K562 (cell line): ENCODE data around the gene PLCD4. TPM values are rescaled to one million over a fixed set of nuclear protein-coding genes. Genes with fewer than 3 reads are reported as not detected.

Experiments used
- ATAC-seq: fragments of 200-7000 bp; cut with Tn5 transposase; 3 replicates; pipeline ENCODE4 v1.9.1; 2020; ENCODE audit warnings: moderate library complexity
- BruUV-seq: library from RNA; stranded (reverse); fragments of 400-500 nt; replicated peaks from 2 replicates; lab custom pipeline; 2021; lab: Mats Ljungman, UMichigan
- CTCF ChIA-PET: fragments of 300-600 bp; formaldehyde crosslinking; extraction: SDS; loops from one replicate; lab custom pipeline; 2021; ENCODE audit warnings: low intra/inter-chr PET ratio; lab: Yijun Ruan, JAX
- POLR2A ChIA-PET: fragments of 300-600, 350-650 bp; sonication (Branson Sonifier 250); formaldehyde crosslinking; extraction: SDS; loops from one replicate; lab custom pipeline; 2021; ENCODE audit warnings: antibody characterized with exemption, inconsistent platforms; lab: Yijun Ruan, JAX
- DNase-seq, 4 experiments: peaks; one replicate each; pipeline versions ENCODE4 v3.0.0 to v3.0.0-alpha.2; 2011 to 2018; ENCODE audit warnings: low spot score in 3 of 4, mixed read lengths in 3 of 4; ENCODE audit errors: extremely low read depth in 1 of 4
- FAIRE-seq: peaks from 2 replicates; lab custom pipeline; 2011; peaks lifted over from hg19 to GRCh38; lab: Jason Lieb, UNC
- H2AFZ ChIP-seq: 2 replicates; pipeline ENCODE4 v1.6.0; 2011; ENCODE audit warnings: low read depth, low read length, control low read depth, inconsistent platforms
- H3K27ac ChIP-seq: fragments of 200-600 bp; 3 replicates; pipeline ENCODE4 v1.8.0; 2011; ENCODE audit warnings: low read depth, mild to moderate bottlenecking, control low read depth, inconsistent platforms, low read length, moderate library complexity, mixed read lengths; ENCODE audit errors: extremely low read depth
- H3K27me3 ChIP-seq, 2 experiments: fragments of 300-600 bp in 1 of 2; 2 replicates in 1 of 2; 3 replicates in 1 of 2; pipeline versions ENCODE4 v1.6.0 to v1.8.0; 2011; ENCODE audit warnings: inconsistent platforms in 2 of 2, low read length in 2 of 2, mild to moderate bottlenecking in 1 of 2, mixed read lengths in 1 of 2, moderate library complexity in 1 of 2; ENCODE audit not compliant: control insufficient read depth in 2 of 2, insufficient read depth in 2 of 2
- H3K36me3 ChIP-seq: fragments of 300-600 bp; 3 replicates; pipeline ENCODE4 v1.8.0; 2011; ENCODE audit warnings: mild to moderate bottlenecking, low read length, inconsistent platforms; ENCODE audit not compliant: control insufficient read depth, insufficient read depth
- H3K4me1 ChIP-seq, 2 experiments: fragments of 200-600 bp in 1 of 2; replicated peaks in 1 of 2; 2 replicates in 1 of 2; 3 replicates in 1 of 2; pipeline versions ENCODE4 v1.5.1 to v1.8.0; 2011; ENCODE audit warnings: inconsistent platforms in 2 of 2, low read length in 2 of 2, mild to moderate bottlenecking in 1 of 2, mixed read lengths in 1 of 2, moderate library complexity in 1 of 2; ENCODE audit not compliant: control insufficient read depth in 2 of 2, insufficient read depth in 2 of 2
- H3K4me2 ChIP-seq: 2 replicates; pipeline ENCODE4 v1.6.1; 2011; ENCODE audit warnings: low read length, control low read depth, inconsistent platforms, mixed read lengths; ENCODE audit not compliant: insufficient read depth
- H3K4me3 ChIP-seq: fragments of 200-600 bp; sonication (generic), shearing (Covaris generic); 2 replicates; pipeline ENCODE4 v1.5.1; 2016; ENCODE audit warnings: control low read depth, inconsistent platforms
- H3K79me2 ChIP-seq: fragments of 200-600 bp; 3 replicates; pipeline ENCODE4 v1.8.0; 2011; ENCODE audit warnings: low read length, inconsistent platforms; ENCODE audit not compliant: control insufficient read depth, insufficient read depth
- H3K9ac ChIP-seq, 2 experiments: 2 replicates each; pipeline versions ENCODE4 v1.6.0 to v1.6.1; 2011; ENCODE audit warnings: low read depth in 2 of 2, low read length in 2 of 2, control low read depth in 1 of 2, inconsistent platforms in 1 of 2, mild to moderate bottlenecking in 1 of 2, mixed read lengths in 1 of 2; ENCODE audit not compliant: insufficient read depth in 1 of 2
- H3K9me1 ChIP-seq: one replicate; pipeline ENCODE4 v1.6.0; 2011; ENCODE audit warnings: inconsistent platforms, mild to moderate bottlenecking, low read length, moderate library complexity; ENCODE audit not compliant: control insufficient read depth, insufficient read depth
- H3K9me3 ChIP-seq: replicated peaks from 2 replicates; pipeline ENCODE4 v1.5.1; 2011; ENCODE audit warnings: low read depth, low read length, inconsistent platforms; ENCODE audit not compliant: control insufficient read depth, insufficient read depth
- H4K20me1 ChIP-seq: replicated peaks from 2 replicates; pipeline ENCODE4 v1.6.1; 2011; ENCODE audit warnings: low read length, inconsistent platforms, mixed read lengths; ENCODE audit not compliant: control insufficient read depth, insufficient read depth
- GATAD2B ChIP-seq: fragments of 450-650 bp; IDR thresholded peaks from 2 replicates; pipeline ENCODE4 v1.6.1; 2017; ENCODE audit warnings: mild to moderate bottlenecking, borderline replicate concordance
- POLR2G ChIP-seq: fragments of 200-400 bp; formaldehyde crosslinking; IDR thresholded peaks from 2 replicates; pipeline ENCODE4 v1.6.1; 2017; ENCODE audit warnings: low read depth, mild to moderate bottlenecking, antibody characterized with exemption, low read length, moderate library complexity
- TAF15 ChIP-seq: fragments of 200-400 bp; formaldehyde crosslinking; IDR thresholded peaks from 2 replicates; pipeline ENCODE4 v1.6.1; 2017; ENCODE audit warnings: mild to moderate bottlenecking, low read depth, low read length, moderate library complexity
- ZNF140 ChIP-seq: fragments of 250-450 bp; sonication (Bioruptor Pico); IDR thresholded peaks from 2 replicates; pipeline ENCODE4 v1.8.0; 2021; ENCODE audit warnings: moderate library complexity, mild to moderate bottlenecking, inconsistent platforms
- WGBS: fragments of 100-300 bp; shearing (Covaris generic); methylation state at CpG from one replicate; pipeline ENCODE4 v1.1.6; 2016; ENCODE audit warnings: low coverage, mixed read lengths; ENCODE audit not compliant: insufficient coverage; ENCODE audit errors: missing lambda C conversion rate; 5-methylcytosine and 5-hydroxymethylcytosine counted together
- in situ Hi-C: fragments of 300-500 bp; cut with MboI; formaldehyde crosslinking; loops from 4 replicates; pipeline ENCODE4 v1.15.0; 2018; ENCODE audit warnings: inconsistent platforms, mixed read lengths
- intact Hi-C: fragments of 100-400 bp; cut with micrococcal nuclease; formaldehyde crosslinking; loops from 2 replicates; pipeline ENCODE4 v1.14.2; 2022
- polyA plus RNA-seq, 8 experiments: library from polyadenylated mRNA; depleted of rRNA in 4 of 8; stranded (reverse) in 5 of 8; unstranded in 3 of 8; fragments of >200 nt; fragmentation: Nextera tagmentation in 2 of 8; fragmentation: Illumina TruSeq in 1 of 8; extraction: Ambion mirVana in 2 of 8; extraction: Trizol in 1 of 8; gene quantifications; 2 replicates each; pipeline versions ENCODE4 v1.2.1 to v1.2.3, GENCODE V29; 2011 to 2014; ENCODE audit warnings: inconsistent platforms in 1 of 8, missing spikeins in 1 of 8
- total RNA-seq, 7 experiments: library from RNA; depleted of rRNA in 6 of 7; stranded (reverse); fragments of >200 nt in 6 of 7; fragmentation: Illumina TruSeq in 2 of 7; extraction: Trizol in 2 of 7; gene quantifications; 2 replicates each; pipeline versions ENCODE4 v1.2.1 to v1.2.3, GENCODE V29; 2011 to 2021; ENCODE audit warnings: low replicate concordance in 1 of 7
- TF ChIP-seq, protein P1 (sequence below): fragments of 250-450 bp; sonication (Bioruptor Pico); IDR thresholded peaks from 2 replicates; pipeline ENCODE4 v1.5.0; 2021

The PLCD4 gene
- total and polyA plus RNA-seq, 9 of the 15 experiments (the other 6 are each of a cell fraction or from before 2014, with no cell fraction given), result 0.13 to 0.38 TPM; not detected in 7

- H3K4me1 ChIP-seq, result no peaks in the 10 kb centered on the region
- no peak overlapping the region for H3K4me3 ChIP-seq
- no peak overlapping the region for H3K27ac ChIP-seq
- ATAC-seq (no peak), FAIRE-seq (no peak), DNase-seq (no peak)
- intact Hi-C loops (no loop called here), in situ Hi-C loops (no loop called here)
- no peak overlapping the region for H3K4me2 ChIP-seq
- H3K79me2 ChIP-seq, result no peaks in the 10 kb centered on the region
- BruUV-seq, result no TSS peak
- WGBS, result 98% methylated on average over 10 of the region's 18 CpGs
- H3K9me1 ChIP-seq, result no peaks in the 10 kb centered on the region
- no peaks in the 10 kb centered on the region for H3K9me3 ChIP-seq
- peaks cover 79% of the 10 kb centered on the region; the same call in 2 of the 3 replicates for H3K36me3 ChIP-seq
- no peaks in the 10 kb centered on the region for H4K20me1 ChIP-seq
- CTCF ChIA-PET, result no interaction called here
- no peak overlapping the region; a peak in 1 of 4 replicates for H3K9ac ChIP-seq
- POLR2A ChIA-PET, result no interaction called here
- H2AFZ ChIP-seq, result no peak overlapping the region
- H3K27me3 ChIP-seq, result no peaks in the 10 kb centered on the region
- TF ChIP-seq TAF15 (no peak), GATAD2B (no peak), POLR2G (0 out of 2 replicates have a peak, but pooled peaks have one; percentile 23)
- TF ChIP-seq, protein P1, sequence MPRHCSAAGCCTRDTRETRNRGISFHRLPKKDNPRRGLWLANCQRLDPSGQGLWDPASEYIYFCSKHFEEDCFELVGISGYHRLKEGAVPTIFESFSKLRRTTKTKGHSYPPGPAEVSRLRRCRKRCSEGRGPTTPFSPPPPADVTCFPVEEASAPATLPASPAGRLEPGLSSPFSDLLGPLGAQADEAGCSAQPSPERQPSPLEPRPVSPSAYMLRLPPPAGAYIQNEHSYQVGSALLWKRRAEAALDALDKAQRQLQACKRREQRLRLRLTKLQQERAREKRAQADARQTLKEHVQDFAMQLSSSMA, result no peak
Observed at GRCh38 chr2:218638372-218638771, 30.7 kb downstream of the PLCD4 start.

DNA sequence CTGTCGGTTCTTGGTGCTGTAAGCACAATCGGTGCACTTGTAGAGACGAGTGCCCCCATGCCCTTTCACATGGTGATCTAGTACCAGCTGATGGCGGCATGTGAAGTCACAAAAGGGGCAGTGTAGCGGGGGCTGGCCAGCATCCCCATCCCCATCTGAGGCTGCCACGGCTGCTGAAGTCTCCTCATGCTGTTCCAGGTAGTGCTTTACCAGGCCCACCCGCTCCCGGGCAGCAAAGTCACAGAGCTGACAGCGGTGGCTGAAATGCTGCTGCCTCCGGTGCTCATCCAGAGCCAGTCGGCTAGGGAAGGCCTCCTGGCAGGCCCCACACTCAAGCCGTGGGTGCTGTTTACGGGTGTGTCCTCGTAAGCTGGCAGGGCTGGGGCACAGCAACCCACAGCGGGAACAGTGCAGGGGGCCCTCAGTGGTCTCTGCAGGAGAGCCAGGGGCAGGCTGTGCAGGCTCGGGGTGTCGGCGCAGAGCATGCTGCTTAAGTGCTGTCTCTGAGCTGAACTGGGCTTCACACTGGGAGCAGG, 34.5 kb downstream of the PLCD4 start:
- CTCF ChIA-PET, result no interaction called here
- H3K4me2 ChIP-seq, result no peak overlapping the region
- H2AFZ ChIP-seq, result no peak overlapping the region
- no peaks in the 10 kb centered on the region for H3K79me2 ChIP-seq
- POLR2A ChIA-PET, result interaction anchor here (0.5 kb wide), 1 partner anchor 110 kb away, joined by 4 read pairs; no protein-coding TSS in a partner anchor
- no peaks in the 10 kb centered on the region for H4K20me1 ChIP-seq
- no peak for ATAC-seq
- H3K4me3 ChIP-seq, result no peak overlapping the region
- H3K9ac ChIP-seq, result peak overlapping the region in 1 of 2 experiments; percentile 35; a peak in 1 of 4 replicates
- DNase-seq, result no peak
- H3K36me3 ChIP-seq, result peaks cover 82% of the 10 kb centered on the region; the same call in 2 of the 3 replicates
- H3K27me3 ChIP-seq, result no peaks in the 10 kb centered on the region
- H3K4me1 ChIP-seq, result no peaks in the 10 kb centered on the region
- in situ Hi-C loops, result no loop called here
- no peaks in the 10 kb centered on the region for H3K9me1 ChIP-seq
- 97% methylated on average over 15 of the region's 18 CpGs for WGBS
- no peak for FAIRE-seq
- BruUV-seq, result no TSS peak
- no peak overlapping the region for H3K27ac ChIP-seq
- H3K9me3 ChIP-seq, result no peaks in the 10 kb centered on the region
- TF ChIP-seq POLR2G, result peak; percentile 52
- TF ChIP-seq ZNF140 (CRISPR knock-in tag), result no peak
- intact Hi-C loops, result loop anchor here (10.0 kb wide), 2 partner anchors 237 to 367 kb away; partner anchors contain the start of genes AAMP and PNKD
